Body of pancreas (tissue), 4 donors: ENCODE results near the gene SLC6A3. TPM values are rescaled to one million over a fixed set of nuclear protein-coding genes. Genes with fewer than 3 reads are reported as not detected.

Experiments
- ATAC-seq: fragments of 150-250 bp; one replicate; pipeline ENCODE4 v1.9.1; 2016
- DNase-seq, 4 donors: peaks; one replicate each; pipeline ENCODE4 v3.0.0-alpha.2; 2019
- H3K27ac ChIP-seq, 4 donors: fragments of 200-600 bp; sonication (generic); 1 replicate in 3 of 4; 2 replicates in 1 of 4; pipeline versions ENCODE4 v1.5.1 to v1.6.1; 2016 to 2019; ENCODE audit warnings: mild to moderate bottlenecking in 1 of 4, mixed read lengths in 1 of 4, moderate library complexity in 1 of 4
- H3K27me3 ChIP-seq, 2 donors: fragments of 200-600 bp; sonication (generic); one replicate each; pipeline ENCODE4 v1.6.0; 2016; ENCODE audit warnings: mild to moderate bottlenecking in 1 of 2
- H3K36me3 ChIP-seq, 2 donors: fragments of 200-600 bp; sonication (generic); replicated peaks in 1 of 2; 2 replicates each; pipeline ENCODE4 v1.5.1; 2016; ENCODE audit warnings: low read depth in 2 of 2; ENCODE audit not compliant: insufficient read depth in 1 of 2
- H3K4me1 ChIP-seq: fragments of 200-600 bp; sonication (generic); one replicate; pipeline ENCODE4 v1.6.0; 2016
- H3K4me3 ChIP-seq, 2 donors: fragments of 200-600 bp; sonication (generic); 1 replicate in 1 of 2; 2 replicates in 1 of 2; pipeline ENCODE4 v1.5.1; 2016 to 2019
- H3K9me3 ChIP-seq, 3 donors: fragments of 200-600 bp; sonication (generic); 1 replicate in 2 of 3; 2 replicates in 1 of 3; pipeline ENCODE4 v1.5.1; 2016
- POLR2A ChIP-seq, 3 donors: fragments of 450-650 bp; IDR thresholded peaks; one replicate each; pipeline ENCODE4 v1.6.1; 2016; ENCODE audit warnings: antibody characterized with exemption in 3 of 3, mild to moderate bottlenecking in 2 of 3
- WGBS, 2 donors: methylation state at CpG; one replicate each; pipeline ENCODE4 v1.1.5; 2017; 5-methylcytosine and 5-hydroxymethylcytosine counted together
- intact Hi-C: fragments of 100-400 bp; cut with DNase I; formaldehyde crosslinking; loops from one replicate; pipeline ENCODE4 v1.15.1; 2023
- total RNA-seq, 2 donors: library from RNA; depleted of rRNA; stranded (reverse); fragments of >200 nt; gene quantifications; one replicate each; pipeline ENCODE4 v1.1.0, GENCODE V29; 2016
- TF ChIP-seq, protein P1 (sequence below), 7 experiments: fragments of 450-650 bp in 4 of 7; fragments of 200-600 bp in 3 of 7; sonication (generic) in 3 of 7; IDR thresholded peaks; one replicate each; pipeline ENCODE4 v1.5.1; 2016 to 2019; ENCODE audit warnings: antibody characterized with exemption in 7 of 7

The SLC6A3 gene
- total RNA-seq, 2 donors from 2014 or later, result not detected

DNA sequence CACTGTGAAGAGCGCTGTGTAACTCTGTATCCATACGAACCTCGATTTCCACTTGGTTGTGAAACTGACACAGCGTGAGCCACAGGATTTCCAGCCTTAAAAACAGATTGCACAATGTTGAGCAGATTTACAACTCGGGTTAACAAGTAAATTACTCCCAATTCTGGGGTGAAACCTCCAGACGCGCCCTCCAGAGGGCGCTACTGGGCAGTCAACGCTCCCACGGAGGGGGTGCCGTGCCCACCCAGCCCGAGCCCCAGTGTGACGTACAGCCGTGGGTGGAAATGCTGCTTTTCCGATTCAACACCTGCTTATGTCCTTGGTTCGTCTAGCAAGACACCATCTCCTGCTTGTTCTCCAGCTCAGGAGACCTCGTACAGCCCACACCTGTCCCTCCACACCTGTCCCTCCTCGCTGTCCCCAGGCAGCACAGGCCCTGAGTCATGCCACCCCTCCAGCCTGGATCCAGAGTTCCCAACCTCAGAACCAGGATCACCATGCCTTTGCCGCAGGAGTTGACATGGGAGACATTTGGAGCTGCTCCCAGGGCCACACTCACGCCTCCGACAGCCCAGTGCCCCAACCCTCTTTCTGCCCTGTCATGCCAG is 34.4 kb upstream of the SLC6A3 start:
- peaks cover 0 to 9% of the 10 kb centered on the region in 2 donors for H3K36me3 ChIP-seq
- no peaks in the 10 kb centered on the region for H3K9me3 ChIP-seq
- no peaks in the 10 kb centered on the region for H3K27me3 ChIP-seq
- TF ChIP-seq POLR2A (IDR thresholded peaks at IDR 0.05), result no peak
- TF ChIP-seq, protein P1, sequence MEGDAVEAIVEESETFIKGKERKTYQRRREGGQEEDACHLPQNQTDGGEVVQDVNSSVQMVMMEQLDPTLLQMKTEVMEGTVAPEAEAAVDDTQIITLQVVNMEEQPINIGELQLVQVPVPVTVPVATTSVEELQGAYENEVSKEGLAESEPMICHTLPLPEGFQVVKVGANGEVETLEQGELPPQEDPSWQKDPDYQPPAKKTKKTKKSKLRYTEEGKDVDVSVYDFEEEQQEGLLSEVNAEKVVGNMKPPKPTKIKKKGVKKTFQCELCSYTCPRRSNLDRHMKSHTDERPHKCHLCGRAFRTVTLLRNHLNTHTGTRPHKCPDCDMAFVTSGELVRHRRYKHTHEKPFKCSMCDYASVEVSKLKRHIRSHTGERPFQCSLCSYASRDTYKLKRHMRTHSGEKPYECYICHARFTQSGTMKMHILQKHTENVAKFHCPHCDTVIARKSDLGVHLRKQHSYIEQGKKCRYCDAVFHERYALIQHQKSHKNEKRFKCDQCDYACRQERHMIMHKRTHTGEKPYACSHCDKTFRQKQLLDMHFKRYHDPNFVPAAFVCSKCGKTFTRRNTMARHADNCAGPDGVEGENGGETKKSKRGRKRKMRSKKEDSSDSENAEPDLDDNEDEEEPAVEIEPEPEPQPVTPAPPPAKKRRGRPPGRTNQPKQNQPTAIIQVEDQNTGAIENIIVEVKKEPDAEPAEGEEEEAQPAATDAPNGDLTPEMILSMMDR (IDR thresholded peaks at IDR 0.05), result peak; percentile 31 to 53 (median 41)
- H3K4me3 ChIP-seq, result no peak overlapping the region
- no peaks in the 10 kb centered on the region for H3K4me1 ChIP-seq
- ATAC-seq (peak; percentile 18), DNase-seq (peak in 2 of 4 donors; percentile 35 to 61)
- 33 to 46% methylated on average over 21 of the region's 21 CpGs for WGBS, 2 donors
- intact Hi-C loops, result no loop called here
- peak overlapping the region in 1 of 4 donors; percentile 56 for H3K27ac ChIP-seq

DNA sequence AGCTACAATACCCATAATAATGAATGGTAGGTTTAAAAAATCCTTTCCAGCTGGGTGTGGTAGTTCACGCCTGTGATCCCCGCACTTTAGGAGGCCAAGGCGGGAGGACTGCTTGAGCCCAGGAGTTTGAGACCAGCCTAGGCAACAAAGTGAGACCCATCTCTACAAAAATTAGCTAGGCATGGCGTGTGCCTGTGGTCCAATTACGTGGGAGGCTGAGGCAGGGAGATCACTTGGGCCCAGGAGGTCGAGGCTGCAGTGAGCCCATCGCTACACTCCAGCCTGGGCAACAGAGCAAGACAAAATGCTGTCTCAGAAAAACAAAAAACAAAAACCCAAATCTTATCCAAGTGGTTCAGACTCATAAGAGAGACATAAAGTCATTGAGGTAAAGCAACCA is 33.8 kb upstream of the SLC6A3 start:
- ATAC-seq (no peak), DNase-seq (no peak)
- Histone ChIP-seq H3K9me3 (no peaks in the 10 kb centered on the region), H3K36me3 (peaks cover 0 to 9% of the 10 kb centered on the region in 2 donors), H3K27me3 (no peaks in the 10 kb centered on the region), H3K4me3 (no peak overlapping the region), H3K27ac (no peak overlapping the region), H3K4me1 (no peaks in the 10 kb centered on the region)
- WGBS, 2 donors, result 83 to 89% methylated on average over 7 of the region's 7 CpGs
- intact Hi-C loops, result no loop called here
- TF ChIP-seq, protein P1 (IDR thresholded peaks at IDR 0.05), result no peak
- TF ChIP-seq POLR2A (IDR thresholded peaks at IDR 0.05), result no peak

DNA sequence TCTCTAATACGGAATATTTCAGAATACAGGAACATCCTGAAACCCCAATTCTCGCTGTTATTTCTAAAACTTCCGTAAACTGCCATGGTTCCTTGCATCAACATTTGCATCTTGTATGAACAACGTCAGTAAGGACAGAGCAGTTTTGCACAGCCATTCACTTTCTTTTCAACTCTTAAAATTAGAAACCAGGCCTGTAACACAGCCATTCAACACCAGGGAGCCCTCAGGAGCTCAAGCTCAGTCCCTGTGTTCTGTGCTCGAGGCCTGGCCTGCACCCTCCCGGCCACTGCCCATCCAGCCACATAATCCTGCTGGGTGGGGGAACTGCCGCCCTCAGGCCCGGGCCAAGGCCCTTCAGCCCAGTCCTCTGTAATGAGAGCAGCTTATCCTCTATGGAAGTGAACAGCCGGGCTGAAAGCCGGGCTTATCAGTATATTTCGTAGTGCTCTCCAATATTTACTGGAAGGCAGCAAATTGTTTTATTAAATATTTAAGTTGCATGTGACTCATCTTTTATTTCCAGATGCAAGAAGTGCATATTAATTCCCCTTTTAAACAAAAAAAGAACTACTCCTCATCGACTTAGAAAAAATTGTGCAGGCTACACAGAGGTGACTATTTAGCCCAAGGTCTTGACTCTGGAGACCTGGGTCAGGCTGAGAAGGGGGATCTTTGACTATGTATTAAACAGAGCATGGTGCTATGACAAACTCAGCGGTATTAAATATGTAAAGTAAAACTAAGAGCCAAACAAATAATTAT is 33.2 kb upstream of the SLC6A3 start:
- H3K27me3 ChIP-seq, result no peaks in the 10 kb centered on the region
- intact Hi-C loops, result no loop called here
- H3K4me1 ChIP-seq, result no peaks in the 10 kb centered on the region
- peak overlapping the region in 1 of 4 donors; percentile 3 for H3K27ac ChIP-seq
- H3K9me3 ChIP-seq, result no peaks in the 10 kb centered on the region
- TF ChIP-seq POLR2A (IDR thresholded peaks at IDR 0.05), result no peak
- TF ChIP-seq, protein P1 (IDR thresholded peaks at IDR 0.05), result no peak
- H3K4me3 ChIP-seq, result no peak overlapping the region
- no peak for ATAC-seq
- H3K36me3 ChIP-seq, result peaks cover 0 to 9% of the 10 kb centered on the region in 2 donors
- WGBS, 2 donors, result 86 to 87% methylated on average over 11 to 12 of the region's 13 CpGs
- no peak for DNase-seq

DNA sequence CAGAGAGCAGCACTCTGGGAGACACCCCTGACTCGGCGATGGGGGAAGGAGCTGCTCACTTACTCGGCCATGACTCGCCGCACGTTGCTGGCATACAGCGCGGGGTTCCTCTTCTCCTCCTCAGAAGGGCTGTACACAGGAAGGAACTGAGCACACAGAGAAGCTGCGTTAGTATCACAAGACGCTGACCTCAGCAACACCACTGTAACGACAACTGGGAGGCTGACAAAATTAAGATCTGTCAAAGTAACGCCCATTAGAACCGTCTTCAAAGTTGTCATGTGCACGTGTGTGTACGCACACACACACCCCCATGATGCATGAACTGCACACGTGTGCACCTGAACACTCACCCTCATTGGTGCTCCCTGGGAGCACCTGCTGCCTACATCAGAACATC is 32.1 kb upstream of the SLC6A3 start:
- Histone ChIP-seq H3K27me3 (no peaks in the 10 kb centered on the region), H3K9me3 (no peaks in the 10 kb centered on the region), H3K4me1 (no peaks in the 10 kb centered on the region), H3K36me3 (peaks cover 0 to 9% of the 10 kb centered on the region in 2 donors), H3K27ac (no peak overlapping the region), H3K4me3 (no peak overlapping the region)
- ATAC-seq (peak; percentile 19), DNase-seq (peak in 2 of 4 donors; percentile 22 to 79)
- no peak for TF ChIP-seq POLR2A (IDR thresholded peaks at IDR 0.05)
- TF ChIP-seq, protein P1 (IDR thresholded peaks at IDR 0.05), result no peak
- intact Hi-C loops, result no loop called here
- 80 to 84% methylated on average over 16 of the region's 16 CpGs for WGBS, 2 donors
